SJCRH30 (cell line): ENCODE results near the gene ZNF322. TPM values are rescaled to one million over a fixed set of nuclear protein-coding genes. Genes with fewer than 3 reads are reported as not detected.

Experiments
- total RNA-seq: library from RNA; depleted of rRNA; stranded (reverse); fragments of >200 nt; shearing (Covaris generic); gene quantifications from 2 replicates; pipeline ENCODE4 v1.2.3, GENCODE V29; 2014; rRNA removed

Gene ZNF322
- total RNA-seq, 1 experiment from 2014 or later = 31.2 TPM

Other genes with a start within 250 kb of the ZNF322 start
- 0.33 and 0.55 TPM in 2 replicates for gene BTN3A3, start 219.2 kb downstream of the ZNF322 start, total RNA-seq
- gene BTN2A1, start 201.8 kb downstream of the ZNF322 start, total RNA-seq = 16.9 and 17.2 TPM in 2 replicates
- 0.04 TPM in 1 of 2 replicates, not detected in the other for gene BTN1A1, start 159.4 kb downstream of the ZNF322 start, total RNA-seq
- 52.2 and 53.8 TPM in 2 replicates for gene HMGN4, start 121.4 kb downstream of the ZNF322 start, total RNA-seq
- 26.6 and 30.7 TPM in 2 replicates for gene ABT1, start 62.8 kb downstream of the ZNF322 start, total RNA-seq